ENCODE measurements around the gene FAM20A.
A peak's percentile ranks its signal among the peaks of the same experiment; 100 is the strongest.

FAM20A gene

GRCh38 chr17:68608515-68609130 is 7.5 kb upstream of the FAM20A start:
- no peak for DNase-seq

- DNase-seq, result no peak
These were observed 5.5 kb upstream of the FAM20A start for GRCh38 chr17:68606451-68607307.

- no peak for DNase-seq
These were observed 4.7 kb upstream of the FAM20A start for GRCh38 chr17:68605914-68606313.

- DNase-seq, result no peak
These were observed 2.5 kb upstream of the FAM20A start for GRCh38 chr17:68603656-68604055.

GRCh38 chr17:68603027-68603426 is 1.9 kb upstream of the FAM20A start:
- DNase-seq, result peak; percentile 10

- no peak for DNase-seq
These were observed 1.1 kb upstream of the FAM20A start for GRCh38 chr17:68602289-68602688.

GRCh38 chr17:68601565-68602288 is 560 bp upstream of the FAM20A start:
- no peak for DNase-seq

- no peak for DNase-seq
These were observed 868 bp downstream of the FAM20A start for GRCh38 chr17:68600067-68600930.

GRCh38 chr17:68599552-68600066 is 1.6 kb downstream of the FAM20A start:
- no peak for DNase-seq

GRCh38 chr17:68599091-68599490 is 2.1 kb downstream of the FAM20A start:
- no peak for DNase-seq

- no peak for DNase-seq
These were observed 2.6 kb downstream of the FAM20A start for GRCh38 chr17:68598545-68598961.

- DNase-seq, result no peak
These were observed 3.1 kb downstream of the FAM20A start for GRCh38 chr17:68598074-68598473.

GRCh38 chr17:68596411-68596945 is 4.7 kb downstream of the FAM20A start:
- DNase-seq, result no peak

GRCh38 chr17:68595986-68596385 is 5.2 kb downstream of the FAM20A start:
- no peak for DNase-seq

- no peak for DNase-seq
These were observed 5.7 kb downstream of the FAM20A start for GRCh38 chr17:68595496-68595895.

- DNase-seq, result no peak
These were observed 6.6 kb downstream of the FAM20A start for GRCh38 chr17:68594552-68594951.

- no peak for DNase-seq
These were observed 8.2 kb downstream of the FAM20A start for GRCh38 chr17:68592682-68593641.

- DNase-seq, result no peak
These were observed 9.2 kb downstream of the FAM20A start for GRCh38 chr17:68592009-68592408.

- no peak for DNase-seq
These were observed 9.6 kb downstream of the FAM20A start for GRCh38 chr17:68591583-68591982.

- DNase-seq, result no peak
These were observed 12.1 kb downstream of the FAM20A start for GRCh38 chr17:68589086-68589485.

GRCh38 chr17:68588362-68588761 is 12.8 kb downstream of the FAM20A start:
- DNase-seq, result no peak

Measured in CD4-positive, alpha-beta T cell treated with Interleukin-17A for 1 hour (primary cell).